Common myeloid progenitor, CD34-positive (primary cell): ENCODE data around the gene FNBP1.
"Not testable (repeated sequence)": the region's sequence is repeated elsewhere in the genome, so short reads cannot be mapped to it uniquely, and the experiment has no call there.

Source experiments
- CTCF ChIA-PET: fragments of 350-600 bp; sonication (Branson Sonifier 250); formaldehyde crosslinking; loops from one replicate; lab custom pipeline; 2021; ENCODE audit warnings: antibody characterized with exemption; lab: Charles Lee
- POLR2A ChIA-PET: fragments of 350-600 bp; sonication (Branson Sonifier 250); formaldehyde crosslinking; loops from one replicate; lab custom pipeline; 2021; ENCODE audit warnings: antibody characterized with exemption; lab: Charles Lee
- DNase-seq, 3 donors: peaks; one replicate each; pipeline versions ENCODE4 v3.0.0 to v3.0.0-alpha.2; 2013
- H3K27ac ChIP-seq, 2 experiments: 1 replicate in 1 of 2; 2 replicates in 1 of 2; pipeline ENCODE4 v1.7.0; 2013; ENCODE audit warnings: inconsistent platforms in 2 of 2, low read length in 2 of 2, mild to moderate bottlenecking in 2 of 2, low read depth in 1 of 2, moderate library complexity in 1 of 2; ENCODE audit not compliant: severe bottlenecking in 2 of 2, insufficient read depth in 1 of 2, poor library complexity in 1 of 2
- H3K27me3 ChIP-seq, 5 experiments: replicated peaks in 2 of 5; 1 replicate in 3 of 5; 2 replicates in 2 of 5; pipeline versions ENCODE4 v1.6.1 to v1.7.0; 2013; ENCODE audit warnings: low read length in 4 of 5, mild to moderate bottlenecking in 2 of 5, moderate library complexity in 2 of 5, inconsistent platforms in 1 of 5; ENCODE audit not compliant: insufficient read depth in 5 of 5, control insufficient read depth in 4 of 5
- H3K36me3 ChIP-seq, 4 experiments: 1 replicate in 2 of 4; 2 replicates in 2 of 4; pipeline versions ENCODE4 v1.6.1 to v1.7.0; 2013; ENCODE audit warnings: low read length in 3 of 4, control low read depth in 1 of 4, mild to moderate bottlenecking in 1 of 4; ENCODE audit not compliant: control insufficient read depth in 4 of 4, insufficient read depth in 4 of 4
- H3K4me1 ChIP-seq, 4 experiments: 1 replicate in 3 of 4; 2 replicates in 1 of 4; pipeline versions ENCODE4 v1.6.1 to v1.7.1; 2013; ENCODE audit warnings: low read length in 3 of 4, mild to moderate bottlenecking in 3 of 4, control low read depth in 1 of 4, inconsistent platforms in 1 of 4, moderate library complexity in 1 of 4; ENCODE audit not compliant: control insufficient read depth in 4 of 4, insufficient read depth in 4 of 4; ENCODE audit errors: control extremely low read depth in 1 of 4
- H3K4me3 ChIP-seq, 7 experiments: 1 replicate in 4 of 7; 2 replicates in 3 of 7; pipeline versions ENCODE4 v1.5.1 to v1.7.0; 2013; ENCODE audit warnings: mild to moderate bottlenecking in 7 of 7, low read length in 6 of 7, moderate library complexity in 6 of 7, inconsistent platforms in 2 of 7, low read depth in 2 of 7, control low read depth in 1 of 7; ENCODE audit not compliant: insufficient read depth in 4 of 7, control insufficient read depth in 1 of 7; ENCODE audit errors: extremely low read depth in 1 of 7
- H3K9me3 ChIP-seq, 5 experiments: 1 replicate in 4 of 5; 2 replicates in 1 of 5; pipeline versions ENCODE4 v1.6.1 to v1.7.1; 2013; ENCODE audit warnings: low read length in 4 of 5, mild to moderate bottlenecking in 2 of 5, inconsistent platforms in 1 of 5, low read depth in 1 of 5, moderate library complexity in 1 of 5; ENCODE audit not compliant: control insufficient read depth in 4 of 5, insufficient read depth in 2 of 5; ENCODE audit errors: control extremely low read depth in 1 of 5
- WGBS: methylation state at CpG from one replicate; pipeline ENCODE4 v1.1.5; 2013; ENCODE audit not compliant: insufficient coverage; 5-methylcytosine and 5-hydroxymethylcytosine counted together

Gene FNBP1

DNA sequence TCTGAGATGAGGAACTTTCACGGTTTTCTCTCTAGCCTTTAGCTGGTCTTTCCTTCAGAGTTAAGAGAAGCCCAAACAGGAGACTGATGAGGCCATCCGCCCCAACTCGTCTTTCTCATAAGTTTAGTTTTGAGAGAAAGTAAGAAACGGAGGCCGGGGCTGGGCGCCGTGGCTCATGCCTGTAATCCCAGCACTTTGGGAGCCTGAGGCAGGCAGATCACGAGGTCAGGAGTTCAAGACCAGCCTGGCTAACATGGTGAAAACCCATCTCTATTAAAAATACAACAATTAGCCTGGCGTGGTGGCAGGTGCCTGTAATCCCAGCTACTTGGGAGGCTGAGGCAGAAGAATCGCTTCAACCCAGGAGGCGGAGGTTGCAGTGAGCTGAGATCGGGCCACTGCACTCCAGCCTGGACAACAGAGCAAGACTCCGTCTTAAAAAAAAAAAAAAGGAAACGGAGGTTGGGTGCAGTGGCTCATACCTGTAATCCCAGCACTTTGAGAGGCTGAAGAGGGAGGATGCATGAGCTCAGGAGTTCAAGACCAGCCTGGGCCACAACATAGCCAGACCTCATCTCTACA is 152.2 kb downstream of the FNBP1 start:
- Histone ChIP-seq H3K36me3 (peaks cover 5 to 35% (median 24%) of the 10 kb centered on the region in 4 experiments), H3K4me1 (peaks cover 24 to 71% (median 58%) of the 10 kb centered on the region in 4 experiments), H3K27ac (peak overlapping the region in 1 of 2 experiments; percentile 64), H3K4me3 (peak overlapping the region in 2 of 7 experiments; percentile 18 to 54)
- not testable (repeated sequence) for H3K9me3 ChIP-seq, H3K27me3 ChIP-seq, DNase-seq
- ChIA-PET CTCF (interaction anchor here (0.5 to 2.4 kb wide), 3 partner anchors 9 to 209 kb away, joined by 3 to 6 read pairs (median 4); no protein-coding TSS in a partner anchor), POLR2A (interaction anchor here (0.6 to 1.0 kb wide), 2 partner anchors 72 to 340 kb away, joined by 4 to 5 read pairs; no protein-coding TSS in a partner anchor)
- WGBS = 83% methylated on average over 8 of the region's 14 CpGs

DNA sequence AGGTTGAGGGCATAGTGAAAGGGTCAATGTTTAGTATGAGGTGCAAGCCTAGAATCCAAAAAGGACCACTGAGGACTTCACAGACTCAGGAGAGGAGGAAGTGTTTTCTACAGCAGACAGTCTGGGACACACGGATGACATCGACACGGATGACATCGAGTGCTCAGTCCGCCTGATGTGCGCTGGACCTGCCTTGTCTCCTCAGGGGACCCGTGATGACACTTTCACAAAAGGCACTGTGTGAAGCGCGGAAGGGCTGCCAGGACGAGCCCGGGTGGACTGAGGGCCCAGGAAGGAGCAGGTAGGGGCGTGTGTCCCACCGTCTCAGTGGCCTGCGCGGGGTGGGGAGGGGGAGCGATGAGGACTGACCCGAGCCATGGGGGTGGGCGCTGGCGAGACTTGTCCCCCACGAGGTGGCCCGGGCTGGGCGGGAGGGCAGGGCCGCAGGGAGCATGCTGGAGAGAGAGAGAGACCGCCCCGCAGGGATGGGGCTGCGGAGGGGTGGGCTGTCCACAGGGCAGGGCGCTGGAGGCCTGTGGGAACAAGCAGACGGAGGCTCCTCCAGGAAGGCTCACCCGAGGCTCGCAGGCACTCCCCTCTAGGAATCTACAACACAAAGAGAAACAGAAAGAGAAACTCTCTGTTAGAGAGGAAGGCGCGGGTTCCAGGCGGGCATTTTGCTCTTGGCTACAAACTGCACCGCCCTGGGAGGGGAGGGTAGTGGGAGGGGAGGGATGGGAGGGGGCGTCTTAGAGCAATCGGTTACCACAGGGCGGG is 152.9 kb downstream of the FNBP1 start:
- H3K9me3 ChIP-seq = no peaks in the 10 kb centered on the region
- WGBS = 70% methylated on average over 25 of the region's 37 CpGs
- peaks cover 24 to 78% (median 64%) of the 10 kb centered on the region in 4 experiments for H3K4me1 ChIP-seq
- peak; percentile 87 to 94 (median 93) for DNase-seq
- ChIA-PET POLR2A (interaction anchor here (1.0 kb wide), 1 partner anchor 73 kb away, joined by 4 read pairs; no protein-coding TSS in a partner anchor), CTCF (interaction anchor here (0.5 to 1.0 kb wide), 3 partner anchors 9 to 210 kb away, joined by 3 to 4 read pairs (median 3); no protein-coding TSS in a partner anchor)
- peaks cover 3 to 29% (median 20%) of the 10 kb centered on the region in 4 experiments for H3K36me3 ChIP-seq
- H3K4me3 ChIP-seq = peak overlapping the region in 4 of 7 experiments; percentile 18 to 54 (median 24)
- H3K27ac ChIP-seq = peak overlapping the region in 1 of 2 experiments; percentile 64
- H3K27me3 ChIP-seq = no peaks in the 10 kb centered on the region

DNA sequence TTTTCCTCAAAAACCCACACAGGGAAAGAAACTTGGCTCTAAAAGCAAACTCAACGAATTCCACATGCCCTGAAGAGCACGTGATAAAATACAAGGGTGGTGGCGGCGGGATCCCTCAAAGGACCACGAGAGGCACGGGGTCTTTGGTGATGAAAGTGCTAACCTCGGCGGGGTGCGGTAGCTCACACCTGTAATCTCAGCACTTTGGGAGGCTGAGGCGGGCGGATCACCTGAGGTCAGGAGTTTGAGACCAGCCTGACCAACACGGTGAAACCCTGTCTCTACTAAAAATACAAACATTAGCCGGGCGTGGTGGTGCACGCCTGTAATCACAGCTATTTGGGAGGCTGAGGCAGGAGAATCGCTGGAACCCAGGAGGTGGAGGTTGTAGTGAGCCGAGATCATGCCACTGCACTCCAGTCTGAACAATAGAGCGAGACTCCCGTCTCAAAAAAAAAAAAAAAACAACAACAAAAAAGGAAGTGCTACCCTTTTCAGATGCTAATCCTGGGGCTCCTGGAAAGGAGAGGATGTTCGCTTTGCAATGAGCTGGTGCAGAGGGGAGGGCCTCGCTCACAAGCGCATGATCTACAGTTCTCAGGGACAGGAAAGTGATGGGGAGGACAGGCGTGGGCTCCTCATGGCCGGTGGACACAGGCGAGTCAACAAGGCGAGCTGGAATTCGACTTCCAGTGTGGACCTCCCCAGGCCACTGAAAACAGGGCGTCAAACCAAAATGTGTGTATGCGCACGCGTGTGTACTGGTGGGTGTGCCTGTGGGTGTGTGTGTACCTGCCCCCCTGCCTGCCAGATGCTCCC is 153.7 kb downstream of the FNBP1 start:
- peak in 1 of 3 donors; percentile 33 for DNase-seq
- peak overlapping the region in 2 of 7 experiments; percentile 29 to 54 for H3K4me3 ChIP-seq

DNA sequence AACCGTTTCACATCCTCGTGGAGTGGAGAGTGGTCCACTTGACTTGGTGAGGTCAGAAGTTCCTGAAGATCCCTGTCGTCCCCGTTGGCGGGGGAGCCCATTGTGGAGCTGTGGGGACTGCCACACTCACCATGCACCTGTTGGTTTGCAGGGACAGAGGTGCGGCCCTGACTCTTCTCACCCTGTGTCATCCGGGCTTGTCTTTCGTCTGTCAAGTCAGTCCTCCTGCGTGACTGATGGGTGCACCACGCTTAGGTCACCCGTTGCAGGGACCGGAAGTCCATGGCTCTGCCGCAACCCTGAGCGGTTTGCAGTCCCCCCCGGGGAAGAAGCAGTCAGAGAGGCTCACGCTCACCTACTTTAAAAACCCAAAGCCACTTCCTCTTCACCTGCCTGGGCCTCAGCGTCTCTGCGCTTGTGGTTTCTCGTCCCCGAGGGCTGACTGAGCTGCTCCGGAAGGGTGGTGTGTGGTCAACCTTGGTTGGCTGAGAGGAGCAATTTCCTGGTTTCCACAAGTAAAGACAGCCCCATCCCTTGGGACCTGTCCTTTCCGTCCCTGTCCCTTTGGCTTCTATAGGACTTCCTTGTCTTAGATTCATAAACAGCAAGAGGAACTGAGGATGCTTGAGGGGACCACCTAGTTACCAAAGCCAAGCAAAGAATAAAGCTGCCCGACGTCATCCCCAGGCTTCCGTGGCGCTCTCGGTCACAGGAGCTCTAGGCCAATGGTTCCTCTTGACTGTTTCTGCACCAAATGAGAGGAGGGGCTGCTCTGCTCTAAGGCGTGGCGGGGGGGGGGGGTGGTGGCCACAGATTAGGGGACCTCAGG is 154.5 kb downstream of the FNBP1 start:
- peak overlapping the region; percentile 51 to 88 for H3K27ac ChIP-seq
- peaks cover 31 to 94% (median 80%) of the 10 kb centered on the region in 4 experiments for H3K4me1 ChIP-seq
- H3K27me3 ChIP-seq = no peaks in the 10 kb centered on the region
- H3K36me3 ChIP-seq = peaks cover 0 to 16% (median 13%) of the 10 kb centered on the region in 4 experiments
- DNase-seq = peak; percentile 84 to 97 (median 96)
- H3K4me3 ChIP-seq = peak overlapping the region in 5 of 7 experiments; percentile 25 to 57 (median 55)
- no peaks in the 10 kb centered on the region for H3K9me3 ChIP-seq
- ChIA-PET POLR2A (interaction anchor here (0.6 to 1.6 kb wide), 4 partner anchors 27 to 154 kb away, joined by 3 to 6 read pairs (median 4); partner anchors contain the start of gene FNBP1), CTCF (interaction anchor here (1.0 to 1.6 kb wide), 4 partner anchors 9 to 156 kb away, joined by 3 to 7 read pairs (median 4); no protein-coding TSS in a partner anchor)
- 3% methylated on average over 26 of the region's 29 CpGs for WGBS

More for the DNA sequence above, 153.7 kb downstream of the FNBP1 start:
- Histone ChIP-seq H3K9me3 (no peaks in the 10 kb centered on the region), H3K4me1 (peaks cover 24 to 86% (median 72%) of the 10 kb centered on the region in 4 experiments), H3K27ac (peak overlapping the region in 1 of 2 experiments; percentile 88), H3K36me3 (peaks cover 0 to 21% (median 17%) of the 10 kb centered on the region in 4 experiments), H3K27me3 (no peaks in the 10 kb centered on the region)
- WGBS = 83% methylated on average over 16 of the region's 31 CpGs
- CTCF ChIA-PET = interaction anchor here (1.0 to 1.6 kb wide), 5 partner anchors 8 to 155 kb away, joined by 3 to 7 read pairs (median 4); no protein-coding TSS in a partner anchor
- POLR2A ChIA-PET = interaction anchor here (1.5 kb wide), 1 partner anchor 28 kb away, joined by 6 read pairs; no protein-coding TSS in a partner anchor

DNA sequence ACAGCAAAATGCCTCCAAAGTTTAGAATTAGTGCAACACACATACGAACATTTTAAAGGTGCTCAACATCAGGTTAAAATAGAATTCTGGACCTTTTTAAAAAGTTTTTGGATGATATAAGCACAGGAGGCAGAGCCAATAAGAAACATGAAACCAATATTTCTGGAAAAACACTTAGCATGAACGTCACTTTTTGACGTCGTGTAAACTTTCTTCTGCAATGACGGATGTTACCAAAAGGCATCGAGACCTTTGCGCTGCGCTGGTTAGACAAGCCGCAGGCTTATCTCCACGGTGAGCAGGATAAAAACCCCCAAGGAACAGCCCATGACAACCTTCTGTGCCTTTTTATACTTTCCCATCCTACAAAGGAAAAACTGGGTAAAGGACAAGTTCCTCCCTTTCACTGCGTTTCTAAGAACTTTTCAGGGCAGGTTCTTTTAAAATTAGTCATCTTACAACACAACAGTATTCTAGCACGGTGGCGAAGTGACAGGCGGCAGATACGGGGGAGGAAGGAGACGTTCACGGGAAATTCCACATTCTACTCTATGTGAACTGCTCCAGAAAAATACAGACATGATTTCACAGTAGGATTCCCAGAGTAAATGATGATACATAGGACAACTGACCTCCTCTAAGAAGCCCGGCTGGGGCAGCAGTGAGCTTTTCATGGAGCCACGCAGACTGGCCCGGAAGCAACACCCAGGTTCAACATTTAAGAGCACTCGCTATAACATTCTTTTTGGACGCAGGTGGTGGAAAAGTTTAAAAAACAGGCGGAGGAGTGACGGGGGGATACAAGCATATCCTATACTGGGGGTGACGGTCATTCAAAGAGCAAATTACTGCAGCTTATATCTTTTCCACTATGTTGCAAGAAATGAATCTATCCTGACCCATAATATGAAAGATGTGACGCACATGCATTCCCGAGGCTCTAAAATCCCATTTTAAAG is 155.4 kb downstream of the FNBP1 start:
- H3K4me3 ChIP-seq = peak overlapping the region in 5 of 7 experiments; percentile 25 to 57 (median 55)
- POLR2A ChIA-PET = interaction anchor here (0.6 to 1.6 kb wide), 7 partner anchors 24 to 157 kb away, joined by 3 to 9 read pairs (median 3); partner anchors contain the start of gene FNBP1

More for the DNA sequence above, 155.4 kb downstream of the FNBP1 start:
- Histone ChIP-seq H3K9me3 (no peaks in the 10 kb centered on the region), H3K27me3 (no peaks in the 10 kb centered on the region), H3K36me3 (peaks cover 0 to 17% (median 12%) of the 10 kb centered on the region in 4 experiments), H3K27ac (peak overlapping the region; percentile 51 to 88), H3K4me1 (peaks cover 31 to 89% (median 79%) of the 10 kb centered on the region in 4 experiments)
- peak in 2 of 3 donors; percentile 64 to 67 for DNase-seq
- CTCF ChIA-PET = interaction anchor here (0.8 to 3.2 kb wide), 12 partner anchors 10 to 212 kb away, joined by 3 to 22 read pairs (median 4); no protein-coding TSS in a partner anchor
- WGBS = 48% methylated on average over 15 of the region's 27 CpGs
